Measurements from ENCODE around the gene DTX3.

GRCh38 chr12:57602544-57602943 lies 2.1 kb upstream of the DTX3 start:
- TF ChIP-seq CTCF (IDR thresholded peaks at IDR 0.05) (no peak), POLR2AphosphoS5 (IDR thresholded peaks at IDR 0.05) (no peak)
